Embryonic facial prominence (tissue), 1 donor: ENCODE results near the gene TIGD3.

ENCODE experiments used
- DNase-seq: peaks from one replicate; pipeline ENCODE4 v3.0.0-alpha.2; 2016; ENCODE audit errors: extremely low spot score

Gene TIGD3

GRCh38 chr11:65404638-65405339, 50.2 kb downstream of the TIGD3 start:
- DNase-seq: no peak
